WTC11 (cell line): ENCODE data around the gene FAM13B. TPM values are rescaled to one million over a fixed set of nuclear protein-coding genes. Genes with fewer than 3 reads are reported as not detected.

ENCODE experiments used
- ATAC-seq: fragments of 200-7000 bp; cut with Tn5 transposase; 2 replicates; pipeline ENCODE4 v1.10.0; 2021; ENCODE audit warnings: mild to moderate bottlenecking, moderate library complexity
- CTCF ChIA-PET: fragments of 300-600 bp; sonication (Branson Sonifier 250); formaldehyde crosslinking; loops from one replicate; lab custom pipeline; 2021; ENCODE audit warnings: antibody characterized with exemption; lab: Charles Lee
- POLR2A ChIA-PET: fragments of 350-600 bp; sonication (Branson Sonifier 250); formaldehyde crosslinking; loops from one replicate; lab custom pipeline; 2021; ENCODE audit warnings: antibody characterized with exemption; lab: Charles Lee
- DNase-seq: peaks from one replicate; pipeline ENCODE4 v3.0.0; 2021; ENCODE audit warnings: low spot score
- H3K27ac Mint-ChIP-seq: 2 replicates; pipeline ENCODE4 v1.8.0; 2021; ENCODE audit warnings: mixed read lengths
- H3K27me3 Mint-ChIP-seq: 2 replicates; pipeline ENCODE4 v1.8.0; 2021; ENCODE audit warnings: low read depth, mild to moderate bottlenecking, moderate library complexity, mixed read lengths
- H3K36me3 Mint-ChIP-seq: 2 replicates; pipeline ENCODE4 v1.8.0; 2021; ENCODE audit warnings: mixed read lengths
- H3K4me1 Mint-ChIP-seq: 2 replicates; pipeline ENCODE4 v1.8.0; 2022; ENCODE audit warnings: mixed read lengths
- H3K4me3 Mint-ChIP-seq: 2 replicates; pipeline ENCODE4 v1.8.0; 2021; ENCODE audit warnings: mild to moderate bottlenecking, moderate library complexity, mixed read lengths
- H3K9me3 Mint-ChIP-seq: 2 replicates; pipeline ENCODE4 v1.8.0; 2021; ENCODE audit warnings: mixed read lengths
- ATF1 ChIP-seq: sonication (generic); formaldehyde crosslinking; IDR thresholded peaks from 2 replicates; pipeline ENCODE4 v1.8.1; 2023; ENCODE audit warnings: mild to moderate bottlenecking, moderate library complexity, missing genetic modification reagents
- ATF2 ChIP-seq: sonication (generic); formaldehyde crosslinking; IDR thresholded peaks from 2 replicates; pipeline ENCODE4 v1.8.1; 2022; ENCODE audit warnings: low read depth, missing genetic modification reagents, borderline replicate concordance
- ATF6 ChIP-seq: sonication (generic); formaldehyde crosslinking; IDR thresholded peaks from 2 replicates; pipeline ENCODE4 v1.8.1; 2023; ENCODE audit warnings: mild to moderate bottlenecking, missing genetic modification reagents
- FOXJ3 ChIP-seq: sonication (generic); formaldehyde crosslinking; IDR thresholded peaks from 2 replicates; pipeline ENCODE4 v1.9.0; 2021; ENCODE audit warnings: missing genetic modification reagents, mild to moderate bottlenecking, borderline replicate concordance
- GABPB1 ChIP-seq: sonication (generic); formaldehyde crosslinking; IDR thresholded peaks from 2 replicates; pipeline ENCODE4 v1.8.1; 2023; ENCODE audit warnings: mild to moderate bottlenecking, missing genetic modification reagents
- MYBL2 ChIP-seq: sonication (generic); formaldehyde crosslinking; IDR thresholded peaks from 2 replicates; pipeline ENCODE4 v1.8.1; 2023; ENCODE audit warnings: mild to moderate bottlenecking, moderate library complexity, missing genetic modification reagents
- OVOL2 ChIP-seq: fragments of 250-450 bp; sonication (Bioruptor Pico); IDR thresholded peaks from 2 replicates; pipeline ENCODE4 v1.9.0; 2021; ENCODE audit warnings: mild to moderate bottlenecking, borderline replicate concordance
- PRRX2 ChIP-seq: fragments of 250-450 bp; sonication (Bioruptor Pico); IDR thresholded peaks from 2 replicates; pipeline ENCODE4 v1.8.0; 2021; ENCODE audit warnings: mild to moderate bottlenecking
- TEAD4 ChIP-seq: sonication (generic); formaldehyde crosslinking; IDR thresholded peaks from 2 replicates; pipeline ENCODE4 v1.8.0; 2022; ENCODE audit warnings: mild to moderate bottlenecking, missing genetic modification reagents
- ZBTB43 ChIP-seq: sonication (generic); formaldehyde crosslinking; IDR thresholded peaks from 2 replicates; pipeline ENCODE4 v1.8.1; 2023; ENCODE audit warnings: mild to moderate bottlenecking, missing genetic modification reagents
- ZNF263 ChIP-seq: sonication (generic); formaldehyde crosslinking; IDR thresholded peaks from 2 replicates; pipeline ENCODE4 v1.8.1; 2022; ENCODE audit warnings: low read depth, mild to moderate bottlenecking, moderate library complexity, missing genetic modification reagents
- total RNA-seq: library from RNA; stranded (reverse); gene quantifications from 3 replicates; pipeline ENCODE4 v1.2.3, GENCODE V29; 2021
- TF ChIP-seq, protein P1 (sequence below): sonication (generic); formaldehyde crosslinking; IDR thresholded peaks from 2 replicates; pipeline ENCODE4 v1.8.1; 2023; ENCODE audit warnings: mild to moderate bottlenecking, missing genetic modification reagents, moderate library complexity
- TF ChIP-seq, protein P2 (sequence below): sonication (generic); formaldehyde crosslinking; IDR thresholded peaks from 2 replicates; pipeline ENCODE4 v1.8.1; 2022; ENCODE audit warnings: low read depth, mild to moderate bottlenecking, moderate library complexity, missing genetic modification reagents, borderline replicate concordance
- TF ChIP-seq, protein P3 (sequence below): sonication (generic); formaldehyde crosslinking; conservative IDR thresholded peaks from 2 replicates; pipeline ENCODE4 v1.8.1; 2022; ENCODE audit warnings: mild to moderate bottlenecking, missing genetic modification reagents
- TF ChIP-seq, protein P4 (sequence below): fragments of 200-600 bp; IDR thresholded peaks from 2 replicates; pipeline ENCODE4 v1.8.0; 2022; ENCODE audit warnings: antibody characterized with exemption

The FAM13B gene
- total RNA-seq, 1 experiment from 2014 or later: 15.6 TPM

GRCh38 chr5:138067945-138068344 lies 35.1 kb upstream of the FAM13B start:
- ATAC-seq (no peak), DNase-seq (no peak)
- H3K9me3 Mint-ChIP-seq: peaks cover 6% of the 10 kb centered on the region
- no peak overlapping the region for H3K4me3 Mint-ChIP-seq
- peaks cover 2% of the 10 kb centered on the region; the same call in 1 of the 2 replicates for H3K4me1 Mint-ChIP-seq
- peaks cover 7% of the 10 kb centered on the region for H3K36me3 Mint-ChIP-seq
- peaks cover 4% of the 10 kb centered on the region; the same call in 1 of the 2 replicates for H3K27me3 Mint-ChIP-seq
- TF ChIP-seq PRRX2 (CRISPR knock-in tag): no peak
- no peak for TF ChIP-seq ZNF263
- TF ChIP-seq ATF6 (CRISPR knock-in tag): no peak
- no peak for TF ChIP-seq ATF1 (CRISPR knock-in tag)
- no peak for TF ChIP-seq MYBL2
- no peak for TF ChIP-seq ATF2 (CRISPR knock-in tag)
- TF ChIP-seq TEAD4 (CRISPR knock-in tag): no peak
- TF ChIP-seq FOXJ3 (CRISPR knock-in tag): no peak
- CTCF ChIA-PET: interaction anchor here (0.8 to 3.2 kb wide), 12 partner anchors 10 to 438 kb away, joined by 3 to 45 read pairs (median 4); no protein-coding TSS in a partner anchor
- POLR2A ChIA-PET: interaction anchor here (0.7 kb wide), 1 partner anchor 46 kb away, joined by 6 read pairs; no protein-coding TSS in a partner anchor
- H3K27ac Mint-ChIP-seq: no peak overlapping the region

DNA sequence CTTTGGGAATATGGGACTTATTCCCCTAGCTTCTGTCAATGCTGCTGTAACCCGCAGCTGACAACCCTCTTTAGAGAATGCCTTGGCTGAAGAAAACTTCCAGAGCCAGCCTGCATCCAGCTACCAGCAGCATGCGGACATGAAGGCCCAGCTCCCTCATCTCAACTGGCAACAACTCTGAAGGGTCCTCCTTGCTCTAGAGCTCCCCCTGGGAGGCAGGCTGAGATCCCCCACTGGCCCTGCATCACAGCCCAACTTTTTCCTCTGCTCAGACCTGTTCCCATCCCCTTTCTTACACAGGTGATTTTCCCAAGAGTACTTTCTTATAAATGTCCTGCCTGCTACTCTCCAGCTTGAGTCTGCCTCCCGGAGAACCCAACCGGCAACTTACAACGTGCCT lies 32.2 kb upstream of the FAM13B start:
- ChIA-PET CTCF (interaction anchor here (0.6 to 1.9 kb wide), 42 partner anchors 10 to 436 kb away, joined by 3 to 74 read pairs (median 4); partner anchors contain the start of genes BRD8, CDC23, FAM13B and KIF20A), POLR2A (interaction anchor here (0.6 kb wide), 1 partner anchor 12 kb away, joined by 3 read pairs; no protein-coding TSS in a partner anchor)
- peaks cover 2% of the 10 kb centered on the region; the same call in 1 of the 2 replicates for H3K4me1 Mint-ChIP-seq

More for the DNA sequence above, 32.2 kb upstream of the FAM13B start:
- DNase-seq (peak; percentile 66), ATAC-seq (peak; percentile 91)
- Mint-ChIP-seq H3K9me3 (peaks cover 6% of the 10 kb centered on the region), H3K27ac (no peak overlapping the region), H3K36me3 (peaks cover 5% of the 10 kb centered on the region), H3K27me3 (peaks cover 4% of the 10 kb centered on the region; the same call in 1 of the 2 replicates), H3K4me3 (no peak overlapping the region)
- TF ChIP-seq, protein P1, sequence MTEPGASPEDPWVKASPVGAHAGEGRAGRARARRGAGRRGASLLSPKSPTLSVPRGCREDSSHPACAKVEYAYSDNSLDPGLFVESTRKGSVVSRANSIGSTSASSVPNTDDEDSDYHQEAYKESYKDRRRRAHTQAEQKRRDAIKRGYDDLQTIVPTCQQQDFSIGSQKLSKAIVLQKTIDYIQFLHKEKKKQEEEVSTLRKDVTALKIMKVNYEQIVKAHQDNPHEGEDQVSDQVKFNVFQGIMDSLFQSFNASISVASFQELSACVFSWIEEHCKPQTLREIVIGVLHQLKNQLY: no peak
- TF ChIP-seq ZBTB43 (CRISPR knock-in tag) (no peak), GABPB1 (no peak), OVOL2 (no peak)
- TF ChIP-seq, protein P2, sequence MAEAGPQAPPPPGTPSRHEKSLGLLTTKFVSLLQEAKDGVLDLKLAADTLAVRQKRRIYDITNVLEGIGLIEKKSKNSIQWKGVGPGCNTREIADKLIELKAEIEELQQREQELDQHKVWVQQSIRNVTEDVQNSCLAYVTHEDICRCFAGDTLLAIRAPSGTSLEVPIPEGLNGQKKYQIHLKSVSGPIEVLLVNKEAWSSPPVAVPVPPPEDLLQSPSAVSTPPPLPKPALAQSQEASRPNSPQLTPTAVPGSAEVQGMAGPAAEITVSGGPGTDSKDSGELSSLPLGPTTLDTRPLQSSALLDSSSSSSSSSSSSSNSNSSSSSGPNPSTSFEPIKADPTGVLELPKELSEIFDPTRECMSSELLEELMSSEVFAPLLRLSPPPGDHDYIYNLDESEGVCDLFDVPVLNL (CRISPR knock-in tag): no peak
- TF ChIP-seq, protein P3, sequence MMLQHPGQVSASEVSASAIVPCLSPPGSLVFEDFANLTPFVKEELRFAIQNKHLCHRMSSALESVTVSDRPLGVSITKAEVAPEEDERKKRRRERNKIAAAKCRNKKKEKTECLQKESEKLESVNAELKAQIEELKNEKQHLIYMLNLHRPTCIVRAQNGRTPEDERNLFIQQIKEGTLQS (CRISPR knock-in tag): no peak
- TF ChIP-seq, protein P4, sequence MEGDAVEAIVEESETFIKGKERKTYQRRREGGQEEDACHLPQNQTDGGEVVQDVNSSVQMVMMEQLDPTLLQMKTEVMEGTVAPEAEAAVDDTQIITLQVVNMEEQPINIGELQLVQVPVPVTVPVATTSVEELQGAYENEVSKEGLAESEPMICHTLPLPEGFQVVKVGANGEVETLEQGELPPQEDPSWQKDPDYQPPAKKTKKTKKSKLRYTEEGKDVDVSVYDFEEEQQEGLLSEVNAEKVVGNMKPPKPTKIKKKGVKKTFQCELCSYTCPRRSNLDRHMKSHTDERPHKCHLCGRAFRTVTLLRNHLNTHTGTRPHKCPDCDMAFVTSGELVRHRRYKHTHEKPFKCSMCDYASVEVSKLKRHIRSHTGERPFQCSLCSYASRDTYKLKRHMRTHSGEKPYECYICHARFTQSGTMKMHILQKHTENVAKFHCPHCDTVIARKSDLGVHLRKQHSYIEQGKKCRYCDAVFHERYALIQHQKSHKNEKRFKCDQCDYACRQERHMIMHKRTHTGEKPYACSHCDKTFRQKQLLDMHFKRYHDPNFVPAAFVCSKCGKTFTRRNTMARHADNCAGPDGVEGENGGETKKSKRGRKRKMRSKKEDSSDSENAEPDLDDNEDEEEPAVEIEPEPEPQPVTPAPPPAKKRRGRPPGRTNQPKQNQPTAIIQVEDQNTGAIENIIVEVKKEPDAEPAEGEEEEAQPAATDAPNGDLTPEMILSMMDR: peak; percentile 31; the same call in 1 of the 2 replicates
